ENCODE results near the gene GFM1.
"Not testable (repeated sequence)": the region's sequence is repeated elsewhere in the genome, so short reads cannot be mapped to it uniquely, and the experiment has no call there.

Gene GFM1

GRCh38 chr3:158679547-158680000, 35.2 kb downstream of the GFM1 start:
- DNase-seq, result no peak

- DNase-seq, result no peak
These were observed 36.5 kb downstream of the GFM1 start for GRCh38 chr3:158680861-158681260.

GRCh38 chr3:158683230-158683962, 39.1 kb downstream of the GFM1 start:
- DNase-seq, result no peak

GRCh38 chr3:158685159-158685558, 40.8 kb downstream of the GFM1 start:
- DNase-seq, result no peak

- not testable (repeated sequence) for DNase-seq
These were observed 49.6 kb downstream of the GFM1 start for GRCh38 chr3:158693866-158694456.

GRCh38 chr3:158696618-158697017, 52.3 kb downstream of the GFM1 start:
- no peak for DNase-seq

GRCh38 chr3:158700559-158700958, 56.2 kb downstream of the GFM1 start:
- DNase-seq, result no peak

- DNase-seq, result no peak
These were observed 57.2 kb downstream of the GFM1 start for GRCh38 chr3:158701420-158702065.

GRCh38 chr3:158702815-158703481, 58.6 kb downstream of the GFM1 start:
- no peak for DNase-seq

GRCh38 chr3:158703566-158703965, 59.2 kb downstream of the GFM1 start:
- DNase-seq, result no peak

GRCh38 chr3:158709666-158710083, 65.3 kb downstream of the GFM1 start:
- DNase-seq, result no peak

- no peak for DNase-seq
These were observed 66.3 kb downstream of the GFM1 start for GRCh38 chr3:158710601-158711000.

- DNase-seq, result no peak
These were observed 67.6 kb downstream of the GFM1 start for GRCh38 chr3:158711886-158712285.

GRCh38 chr3:158712443-158712842, 68.1 kb downstream of the GFM1 start:
- no peak for DNase-seq

- no peak for DNase-seq
These were observed 68.8 kb downstream of the GFM1 start for GRCh38 chr3:158713094-158713499.

- no peak for DNase-seq
These were observed 73.2 kb downstream of the GFM1 start for GRCh38 chr3:158717576-158717975.

- DNase-seq, result no peak
These were observed 74.3 kb downstream of the GFM1 start for GRCh38 chr3:158718490-158719170.

- no peak for DNase-seq
These were observed 77.8 kb downstream of the GFM1 start for GRCh38 chr3:158722108-158722507.

GRCh38 chr3:158723991-158724390, 79.7 kb downstream of the GFM1 start:
- DNase-seq, result no peak

- DNase-seq, result no peak
These were observed 81.2 kb downstream of the GFM1 start for GRCh38 chr3:158725348-158726011.

- peak; percentile 59 for DNase-seq
These were observed 83.1 kb downstream of the GFM1 start for GRCh38 chr3:158727206-158728060.

- no peak for DNase-seq
These were observed 83.7 kb downstream of the GFM1 start for GRCh38 chr3:158728061-158728377.
